GM23338 (cell line): Measurements from ENCODE around the gene PPP2R2D.

Experiments used
- CREB1 ChIP-seq: fragments of 250-450 bp; sonication (Bioruptor Pico); IDR thresholded peaks from 2 replicates; pipeline ENCODE4 v1.5.0; 2020; ENCODE audit warnings: low read depth, mild to moderate bottlenecking, moderate library complexity
- CTCF ChIP-seq, 2 experiments: fragments of 200-600 bp in 1 of 2; sonication (generic) in 1 of 2; conservative IDR thresholded peaks; 2 replicates each; pipeline versions ENCODE4 v1.5.1 to v1.6.1; 2016 to 2017; ENCODE audit warnings: antibody characterized with exemption in 2 of 2, low read depth in 2 of 2, mild to moderate bottlenecking in 2 of 2, moderate library complexity in 1 of 2
- EZH2 ChIP-seq: fragments of 200-600 bp; sonication (generic); IDR thresholded peaks from one replicate; pipeline ENCODE4 v1.8.0; 2017; ENCODE audit warnings: antibody characterized with exemption, mild to moderate bottlenecking, low read depth; ENCODE audit not compliant: unreplicated experiment
- EZH2phosphoT487 ChIP-seq: fragments of 200-600 bp; sonication (generic); IDR thresholded peaks from one replicate; pipeline ENCODE4 v1.8.1; 2018; ENCODE audit warnings: antibody characterized with exemption; ENCODE audit not compliant: unreplicated experiment
- JUNB ChIP-seq: IDR thresholded peaks from one replicate; pipeline ENCODE4 v1.6.1; 2016; ENCODE audit warnings: antibody characterized with exemption; ENCODE audit not compliant: unreplicated experiment
- NANOG ChIP-seq: IDR thresholded peaks from 2 replicates; pipeline ENCODE4 v1.6.1; 2016; ENCODE audit warnings: antibody characterized with exemption, borderline replicate concordance
- POLR2AphosphoS5 ChIP-seq: IDR thresholded peaks from 2 replicates; pipeline ENCODE4 v1.6.1; 2016; ENCODE audit warnings: antibody characterized with exemption, low read depth
- REST ChIP-seq: IDR thresholded peaks from one replicate; pipeline ENCODE4 v1.6.1; 2018; ENCODE audit warnings: antibody characterized with exemption; ENCODE audit not compliant: unreplicated experiment
- STAT1 ChIP-seq: IDR thresholded peaks from one replicate; pipeline ENCODE4 v1.6.1; 2016; ENCODE audit warnings: antibody characterized with exemption; ENCODE audit not compliant: unreplicated experiment
- ZNF114 ChIP-seq: fragments of 250-450 bp; sonication (Bioruptor Pico); IDR thresholded peaks from 2 replicates; pipeline ENCODE4 v1.5.0; 2020; ENCODE audit warnings: mild to moderate bottlenecking, moderate library complexity
- TF ChIP-seq, protein P1 (sequence below): IDR thresholded peaks from 2 replicates; pipeline ENCODE4 v1.6.1; 2016; ENCODE audit warnings: antibody characterized with exemption

GRCh38 chr10:131994435-131994834 is 93.6 kb downstream of the PPP2R2D start:
- TF ChIP-seq JUNB (no peak), POLR2AphosphoS5 (no peak), CTCF (conservative IDR thresholded peaks at IDR 0.05; ENCODE audit: low read depth in 2 of 2) (no peak), ZNF114 (CRISPR knock-in tag) (no peak), CREB1 (CRISPR knock-in tag) (no peak), STAT1 (no peak), EZH2 (no peak), REST (no peak), NANOG (no peak), EZH2phosphoT487 (no peak)
- TF ChIP-seq, protein P1, sequence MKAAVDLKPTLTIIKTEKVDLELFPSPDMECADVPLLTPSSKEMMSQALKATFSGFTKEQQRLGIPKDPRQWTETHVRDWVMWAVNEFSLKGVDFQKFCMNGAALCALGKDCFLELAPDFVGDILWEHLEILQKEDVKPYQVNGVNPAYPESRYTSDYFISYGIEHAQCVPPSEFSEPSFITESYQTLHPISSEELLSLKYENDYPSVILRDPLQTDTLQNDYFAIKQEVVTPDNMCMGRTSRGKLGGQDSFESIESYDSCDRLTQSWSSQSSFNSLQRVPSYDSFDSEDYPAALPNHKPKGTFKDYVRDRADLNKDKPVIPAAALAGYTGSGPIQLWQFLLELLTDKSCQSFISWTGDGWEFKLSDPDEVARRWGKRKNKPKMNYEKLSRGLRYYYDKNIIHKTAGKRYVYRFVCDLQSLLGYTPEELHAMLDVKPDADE, result no peak
